HL-60 (cell line): ENCODE data around the gene FAM240B.

Experiments
- DNase-seq, 2 experiments: peaks; one replicate each; pipeline ENCODE4 v3.0.0-alpha.2; 2010 to 2020; ENCODE audit warnings: low read depth in 1 of 2, low spot score in 1 of 2
- H3K27ac ChIP-seq: fragments of 250-450 bp; sonication (Bioruptor Pico); replicated peaks from 2 replicates; pipeline ENCODE4 v1.5.1; 2020; ENCODE audit warnings: mild to moderate bottlenecking, moderate library complexity
- H3K27me3 ChIP-seq: fragments of 250-450 bp; sonication (Bioruptor Pico); 2 replicates; pipeline ENCODE4 v1.5.1; 2021; ENCODE audit warnings: mild to moderate bottlenecking, moderate library complexity; ENCODE audit not compliant: insufficient read depth, poor library complexity, severe bottlenecking
- H3K4me3 ChIP-seq: replicated peaks from 2 replicates; pipeline ENCODE4 v1.5.1; 2011; ENCODE audit warnings: mild to moderate bottlenecking, control low read depth, low read length; ENCODE audit not compliant: insufficient read depth
- CTCF ChIP-seq: IDR thresholded peaks from one replicate; pipeline ENCODE4 v1.5.1; 2011; ENCODE audit warnings: low read length, control low read depth, inconsistent platforms; ENCODE audit not compliant: insufficient read depth
- GABPA ChIP-seq: IDR thresholded peaks from 2 replicates; pipeline ENCODE4 v1.6.1; 2012; ENCODE audit warnings: low read depth
- POLR2AphosphoS5 ChIP-seq: IDR thresholded peaks from 2 replicates; pipeline ENCODE4 v1.6.1; 2012; ENCODE audit warnings: low read depth
- REST ChIP-seq: IDR thresholded peaks from 2 replicates; pipeline ENCODE4 v1.6.1; 2012; ENCODE audit warnings: low read depth; ENCODE audit not compliant: insufficient replicate concordance
- SPI1 ChIP-seq: IDR thresholded peaks from 2 replicates; pipeline ENCODE4 v1.6.1; 2012; ENCODE audit warnings: low read depth, mild to moderate bottlenecking, borderline replicate concordance

Gene FAM240B

GRCh38 chr9:38649731-38650363 lies 70.1 kb downstream of the FAM240B start:
- H3K27ac ChIP-seq: no peak overlapping the region
- DNase-seq: no peak
- no peaks in the 10 kb centered on the region for H3K27me3 ChIP-seq
- H3K4me3 ChIP-seq: no peak overlapping the region
- TF ChIP-seq POLR2AphosphoS5: no peak
- TF ChIP-seq GABPA: no peak
- no peak for TF ChIP-seq REST
- no peak for TF ChIP-seq CTCF
- TF ChIP-seq SPI1: no peak

DNA sequence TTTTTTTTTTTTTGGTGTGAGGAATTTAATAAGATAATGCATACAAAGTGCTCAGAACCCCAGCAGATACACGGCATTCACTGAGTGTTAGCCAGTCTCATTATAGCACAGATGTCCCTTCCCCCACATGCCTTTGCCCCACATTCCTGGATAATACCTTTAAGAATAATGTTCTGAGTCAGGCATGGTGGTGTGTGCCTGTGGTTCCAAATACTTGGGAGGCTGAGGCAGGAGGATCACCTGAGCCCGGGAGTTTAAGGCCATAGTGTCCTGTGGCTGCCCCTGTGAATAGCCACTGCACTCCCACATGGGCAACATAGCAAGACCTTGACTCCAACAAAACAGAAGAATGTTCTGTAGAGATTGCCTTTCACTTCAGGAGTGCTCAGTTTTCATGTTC lies 75.3 kb downstream of the FAM240B start:
- Histone ChIP-seq H3K4me3 (no peak overlapping the region), H3K27ac (no peak overlapping the region), H3K27me3 (no peaks in the 10 kb centered on the region)
- no peak for TF ChIP-seq REST
- no peak for TF ChIP-seq POLR2AphosphoS5
- no peak for TF ChIP-seq GABPA
- no peak for TF ChIP-seq CTCF
- TF ChIP-seq SPI1: no peak
- no peak for DNase-seq
